ENCODE data around the gene RIMBP2. TPM values are rescaled to one million over a fixed set of nuclear protein-coding genes. Genes with fewer than 3 reads are reported as not detected.

Gene RIMBP2
- total RNA-seq, 1 donor from 2014 or later = 0.27 TPM

- TF ChIP-seq CTCF (IDR thresholded peaks at IDR 0.05) = no peak
- Histone ChIP-seq H3K36me3 (no peaks in the 10 kb centered on the region), H3K9me3 (peaks cover 4% of the 10 kb centered on the region), H3K4me1 (no peaks in the 10 kb centered on the region), H3K27me3 (ENCODE audit: low read depth) (peaks cover 13% of the 10 kb centered on the region), H3K4me3 (no peak overlapping the region), H3K27ac (no peak overlapping the region)
- ATAC-seq (no peak), DNase-seq (no peak)
- intact Hi-C loops (cut with DNase I) = no loop called here
These were observed 13.2 kb upstream of the RIMBP2 start for GRCh38 chr12:130729344-130729743.

GRCh38 chr12:130728158-130729058 lies 12.3 kb upstream of the RIMBP2 start:
- DNase-seq = no peak
- intact Hi-C loops (cut with DNase I) = no loop called here
- H3K4me1 ChIP-seq = no peaks in the 10 kb centered on the region
- no peak for ATAC-seq
- H3K4me3 ChIP-seq = no peak overlapping the region
- no peak for TF ChIP-seq CTCF (IDR thresholded peaks at IDR 0.05)
- peaks cover 8% of the 10 kb centered on the region for H3K9me3 ChIP-seq
- no peak overlapping the region for H3K27ac ChIP-seq
- peaks cover 12% of the 10 kb centered on the region for H3K27me3 ChIP-seq (ENCODE audit: low read depth)
- H3K36me3 ChIP-seq = no peaks in the 10 kb centered on the region

GRCh38 chr12:130719263-130719859 lies 3.3 kb upstream of the RIMBP2 start:
- no peaks in the 10 kb centered on the region for H3K36me3 ChIP-seq
- no peak overlapping the region for H3K4me3 ChIP-seq
- H3K4me1 ChIP-seq = peaks cover 6% of the 10 kb centered on the region
- peaks cover 23% of the 10 kb centered on the region for H3K9me3 ChIP-seq
- DNase-seq = no peak
- ATAC-seq = no peak
- no peak for TF ChIP-seq CTCF (IDR thresholded peaks at IDR 0.05)
- H3K27me3 ChIP-seq (ENCODE audit: low read depth) = peaks cover 36% of the 10 kb centered on the region
- no peak overlapping the region for H3K27ac ChIP-seq
- intact Hi-C loops (cut with DNase I) = no loop called here

GRCh38 chr12:130717752-130718151 lies 1.7 kb upstream of the RIMBP2 start:
- Histone ChIP-seq H3K27me3 (ENCODE audit: low read depth) (peaks cover 49% of the 10 kb centered on the region), H3K4me3 (no peak overlapping the region), H3K27ac (no peak overlapping the region), H3K36me3 (no peaks in the 10 kb centered on the region), H3K9me3 (peaks cover 15% of the 10 kb centered on the region), H3K4me1 (peaks cover 7% of the 10 kb centered on the region)
- no peak for DNase-seq
- ATAC-seq = no peak
- no peak for TF ChIP-seq CTCF (IDR thresholded peaks at IDR 0.05)
- intact Hi-C loops (cut with DNase I) = no loop called here

GRCh38 chr12:130716969-130717366 lies 869 bp upstream of the RIMBP2 start:
- DNase-seq = no peak
- H3K27ac ChIP-seq = no peak overlapping the region
- H3K27me3 ChIP-seq (ENCODE audit: low read depth) = peaks cover 51% of the 10 kb centered on the region
- no peak for ATAC-seq
- peaks cover 7% of the 10 kb centered on the region for H3K4me1 ChIP-seq
- no peak for TF ChIP-seq CTCF (IDR thresholded peaks at IDR 0.05)
- H3K4me3 ChIP-seq = no peak overlapping the region
- intact Hi-C loops (cut with DNase I) = no loop called here
- H3K9me3 ChIP-seq = peaks cover 8% of the 10 kb centered on the region
- H3K36me3 ChIP-seq = no peaks in the 10 kb centered on the region
